HCT116 (cell line): ENCODE results near the gene PTRHD1.

ENCODE experiments used
- CEBPB ChIP-seq: IDR thresholded peaks from 2 replicates; pipeline ENCODE4 v1.6.1; 2012; ENCODE audit warnings: low read depth
- EZH2 ChIP-seq: fragments of 200-600 bp; sonication (generic); IDR thresholded peaks from 2 replicates; pipeline ENCODE4 v1.6.1; 2017; ENCODE audit warnings: antibody characterized with exemption, mixed run types
- EZH2phosphoT487 ChIP-seq: fragments of 200-600 bp; IDR thresholded peaks from 2 replicates; pipeline ENCODE4 v1.6.1; 2018; ENCODE audit warnings: antibody characterized with exemption, borderline replicate concordance
- JUND ChIP-seq: IDR thresholded peaks from 2 replicates; pipeline ENCODE4 v1.6.1; 2012
- POLR2A ChIP-seq: IDR thresholded peaks from 2 replicates; pipeline ENCODE4 v1.7.0; 2011; ENCODE audit warnings: borderline replicate concordance; ENCODE audit not compliant: insufficient read depth, insufficient read length; ENCODE audit errors: extremely low read depth
- POLR2AphosphoS5 ChIP-seq: IDR thresholded peaks from 2 replicates; pipeline ENCODE4 v1.6.1; 2011; ENCODE audit warnings: mild to moderate bottlenecking, low read depth, low read length, moderate library complexity
- RAD21 ChIP-seq: IDR thresholded peaks from 2 replicates; pipeline ENCODE4 v1.6.1; 2012; ENCODE audit warnings: low read depth, mild to moderate bottlenecking
- TF ChIP-seq, protein P1 (sequence below), 3 experiments: fragments of 200-600 bp in 1 of 3; sonication (generic) in 1 of 3; IDR thresholded peaks in 2 of 3; conservative IDR thresholded peaks in 1 of 3; 2 replicates each; pipeline ENCODE4 v1.5.1; 2012 to 2017; ENCODE audit warnings: low read depth in 2 of 3, low read length in 2 of 3, antibody characterized with exemption in 1 of 3, borderline replicate concordance in 1 of 3, control low read depth in 1 of 3, mild to moderate bottlenecking in 1 of 3, mixed read lengths in 1 of 3, mixed run types in 1 of 3, moderate library complexity in 1 of 3; ENCODE audit not compliant: insufficient read depth in 1 of 3

DNA sequence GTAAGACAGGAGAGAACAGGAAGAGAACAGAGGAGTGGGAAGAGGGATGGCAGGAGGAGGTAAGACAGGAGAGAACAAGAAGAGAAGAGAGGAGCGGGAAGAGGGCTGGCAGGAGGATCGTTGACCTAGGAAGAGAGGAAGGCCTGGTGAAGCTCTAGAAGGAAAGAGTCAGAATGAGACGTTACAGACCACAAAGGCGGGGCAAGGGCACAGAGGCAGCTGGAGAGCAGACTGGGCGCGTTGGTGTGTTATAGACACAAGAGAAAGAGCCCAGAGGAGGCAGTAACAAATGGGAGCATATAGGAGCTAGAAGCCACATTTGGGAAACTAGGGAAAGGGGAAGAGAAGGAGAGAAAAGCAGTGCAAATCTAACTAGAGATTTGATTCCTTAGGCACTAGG is 26.6 kb downstream of the PTRHD1 start:
- TF ChIP-seq POLR2A (no peak), RAD21 (no peak), POLR2AphosphoS5 (no peak), CEBPB (no peak), JUND (no peak), EZH2 (no peak), EZH2phosphoT487 (no peak)
- TF ChIP-seq, protein P1, sequence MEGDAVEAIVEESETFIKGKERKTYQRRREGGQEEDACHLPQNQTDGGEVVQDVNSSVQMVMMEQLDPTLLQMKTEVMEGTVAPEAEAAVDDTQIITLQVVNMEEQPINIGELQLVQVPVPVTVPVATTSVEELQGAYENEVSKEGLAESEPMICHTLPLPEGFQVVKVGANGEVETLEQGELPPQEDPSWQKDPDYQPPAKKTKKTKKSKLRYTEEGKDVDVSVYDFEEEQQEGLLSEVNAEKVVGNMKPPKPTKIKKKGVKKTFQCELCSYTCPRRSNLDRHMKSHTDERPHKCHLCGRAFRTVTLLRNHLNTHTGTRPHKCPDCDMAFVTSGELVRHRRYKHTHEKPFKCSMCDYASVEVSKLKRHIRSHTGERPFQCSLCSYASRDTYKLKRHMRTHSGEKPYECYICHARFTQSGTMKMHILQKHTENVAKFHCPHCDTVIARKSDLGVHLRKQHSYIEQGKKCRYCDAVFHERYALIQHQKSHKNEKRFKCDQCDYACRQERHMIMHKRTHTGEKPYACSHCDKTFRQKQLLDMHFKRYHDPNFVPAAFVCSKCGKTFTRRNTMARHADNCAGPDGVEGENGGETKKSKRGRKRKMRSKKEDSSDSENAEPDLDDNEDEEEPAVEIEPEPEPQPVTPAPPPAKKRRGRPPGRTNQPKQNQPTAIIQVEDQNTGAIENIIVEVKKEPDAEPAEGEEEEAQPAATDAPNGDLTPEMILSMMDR (IDR thresholded peaks at IDR 0.05 in 2 of 3, conservative IDR thresholded peaks at IDR 0.05 in 1 of 3; ENCODE audit: borderline replicate concordance in 1 of 3, insufficient read depth in 1 of 3, low read depth in 2 of 3, low read length in 2 of 3) = no peak
